Measurements from ENCODE around the gene MLNR. TPM values are rescaled to one million over a fixed set of nuclear protein-coding genes. Genes with fewer than 3 reads are reported as not detected.

MLNR gene
- total RNA-seq, 1 experiment from 2014 or later = not detected

DNA sequence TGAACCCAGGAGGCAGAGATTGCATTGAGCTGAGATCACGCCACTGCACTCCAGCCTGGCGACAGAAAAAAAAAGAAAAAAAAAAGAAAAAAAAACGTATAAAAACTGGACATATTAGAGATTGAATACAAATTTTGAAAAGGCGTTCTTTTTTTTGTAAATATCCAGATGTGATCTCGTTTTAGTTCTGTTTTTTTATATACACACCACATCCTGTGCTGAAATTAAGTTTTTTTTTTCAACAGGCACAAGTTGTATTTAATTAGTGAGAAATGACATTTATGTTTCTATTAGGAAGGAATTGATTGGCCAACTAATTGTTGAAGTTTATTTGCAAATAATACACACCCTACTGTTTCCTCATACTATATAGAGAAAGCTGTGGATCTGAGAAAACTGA, 31.2 kb downstream of the MLNR start:
- Mint-ChIP-seq H3K27ac (no peak overlapping the region), H3K27me3 (ENCODE audit: low read depth) (peaks cover 6% of the 10 kb centered on the region; the same call in 1 of the 2 replicates)
- POLR2A ChIA-PET = interaction anchor here (0.7 kb wide), 1 partner anchor 593 kb away, joined by 3 read pairs; no protein-coding TSS in a partner anchor

DNA sequence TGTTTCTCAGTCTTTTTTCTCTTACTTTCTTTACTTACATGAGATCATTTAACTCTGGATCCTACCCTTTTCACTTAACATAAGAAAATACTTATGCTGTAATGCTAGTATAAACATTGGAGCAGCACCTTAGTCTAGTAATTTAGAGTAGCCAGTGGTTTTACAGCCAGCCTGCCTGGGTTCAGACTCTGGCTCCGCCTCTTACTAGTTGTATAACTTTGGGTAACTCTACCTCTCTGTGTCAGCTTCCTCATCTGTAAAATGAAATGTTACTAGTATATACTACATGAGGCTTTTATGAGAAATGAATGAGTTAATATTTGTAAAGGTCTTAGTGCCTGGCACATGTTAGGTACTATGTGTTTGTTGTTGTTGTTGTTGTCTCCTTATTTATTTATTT, 33.2 kb downstream of the MLNR start:
- Mint-ChIP-seq H3K4me1 (peaks cover 8% of the 10 kb centered on the region), H3K36me3 (0 out of 2 replicates have a peak, but pooled peaks cover 3% of the 10 kb centered on the region), H3K27ac (no peak overlapping the region), H3K4me3 (no peak overlapping the region), H3K27me3 (ENCODE audit: low read depth) (no peaks in the 10 kb centered on the region), H3K9me3 (no peaks in the 10 kb centered on the region)
- CTCF ChIA-PET = no interaction called here
- POLR2A ChIA-PET = no interaction called here
- ATAC-seq (no peak), DNase-seq (ENCODE audit: low spot score) (no peak)
- TF ChIP-seq, protein P1, sequence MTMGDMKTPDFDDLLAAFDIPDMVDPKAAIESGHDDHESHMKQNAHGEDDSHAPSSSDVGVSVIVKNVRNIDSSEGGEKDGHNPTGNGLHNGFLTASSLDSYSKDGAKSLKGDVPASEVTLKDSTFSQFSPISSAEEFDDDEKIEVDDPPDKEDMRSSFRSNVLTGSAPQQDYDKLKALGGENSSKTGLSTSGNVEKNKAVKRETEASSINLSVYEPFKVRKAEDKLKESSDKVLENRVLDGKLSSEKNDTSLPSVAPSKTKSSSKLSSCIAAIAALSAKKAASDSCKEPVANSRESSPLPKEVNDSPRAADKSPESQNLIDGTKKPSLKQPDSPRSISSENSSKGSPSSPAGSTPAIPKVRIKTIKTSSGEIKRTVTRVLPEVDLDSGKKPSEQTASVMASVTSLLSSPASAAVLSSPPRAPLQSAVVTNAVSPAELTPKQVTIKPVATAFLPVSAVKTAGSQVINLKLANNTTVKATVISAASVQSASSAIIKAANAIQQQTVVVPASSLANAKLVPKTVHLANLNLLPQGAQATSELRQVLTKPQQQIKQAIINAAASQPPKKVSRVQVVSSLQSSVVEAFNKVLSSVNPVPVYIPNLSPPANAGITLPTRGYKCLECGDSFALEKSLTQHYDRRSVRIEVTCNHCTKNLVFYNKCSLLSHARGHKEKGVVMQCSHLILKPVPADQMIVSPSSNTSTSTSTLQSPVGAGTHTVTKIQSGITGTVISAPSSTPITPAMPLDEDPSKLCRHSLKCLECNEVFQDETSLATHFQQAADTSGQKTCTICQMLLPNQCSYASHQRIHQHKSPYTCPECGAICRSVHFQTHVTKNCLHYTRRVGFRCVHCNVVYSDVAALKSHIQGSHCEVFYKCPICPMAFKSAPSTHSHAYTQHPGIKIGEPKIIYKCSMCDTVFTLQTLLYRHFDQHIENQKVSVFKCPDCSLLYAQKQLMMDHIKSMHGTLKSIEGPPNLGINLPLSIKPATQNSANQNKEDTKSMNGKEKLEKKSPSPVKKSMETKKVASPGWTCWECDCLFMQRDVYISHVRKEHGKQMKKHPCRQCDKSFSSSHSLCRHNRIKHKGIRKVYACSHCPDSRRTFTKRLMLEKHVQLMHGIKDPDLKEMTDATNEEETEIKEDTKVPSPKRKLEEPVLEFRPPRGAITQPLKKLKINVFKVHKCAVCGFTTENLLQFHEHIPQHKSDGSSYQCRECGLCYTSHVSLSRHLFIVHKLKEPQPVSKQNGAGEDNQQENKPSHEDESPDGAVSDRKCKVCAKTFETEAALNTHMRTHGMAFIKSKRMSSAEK (CRISPR knock-in tag; IDR thresholded peaks at IDR 0.05; ENCODE audit: borderline replicate concordance) = no peak
- TF ChIP-seq, protein P2, sequence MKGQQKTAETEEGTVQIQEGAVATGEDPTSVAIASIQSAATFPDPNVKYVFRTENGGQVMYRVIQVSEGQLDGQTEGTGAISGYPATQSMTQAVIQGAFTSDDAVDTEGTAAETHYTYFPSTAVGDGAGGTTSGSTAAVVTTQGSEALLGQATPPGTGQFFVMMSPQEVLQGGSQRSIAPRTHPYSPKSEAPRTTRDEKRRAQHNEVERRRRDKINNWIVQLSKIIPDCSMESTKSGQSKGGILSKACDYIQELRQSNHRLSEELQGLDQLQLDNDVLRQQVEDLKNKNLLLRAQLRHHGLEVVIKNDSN (CRISPR knock-in tag; IDR thresholded peaks at IDR 0.05) = no peak
- no peak for TF ChIP-seq MXD4 (CRISPR knock-in tag; IDR thresholded peaks at IDR 0.05; ENCODE audit: borderline replicate concordance)
- TF ChIP-seq, protein P3, sequence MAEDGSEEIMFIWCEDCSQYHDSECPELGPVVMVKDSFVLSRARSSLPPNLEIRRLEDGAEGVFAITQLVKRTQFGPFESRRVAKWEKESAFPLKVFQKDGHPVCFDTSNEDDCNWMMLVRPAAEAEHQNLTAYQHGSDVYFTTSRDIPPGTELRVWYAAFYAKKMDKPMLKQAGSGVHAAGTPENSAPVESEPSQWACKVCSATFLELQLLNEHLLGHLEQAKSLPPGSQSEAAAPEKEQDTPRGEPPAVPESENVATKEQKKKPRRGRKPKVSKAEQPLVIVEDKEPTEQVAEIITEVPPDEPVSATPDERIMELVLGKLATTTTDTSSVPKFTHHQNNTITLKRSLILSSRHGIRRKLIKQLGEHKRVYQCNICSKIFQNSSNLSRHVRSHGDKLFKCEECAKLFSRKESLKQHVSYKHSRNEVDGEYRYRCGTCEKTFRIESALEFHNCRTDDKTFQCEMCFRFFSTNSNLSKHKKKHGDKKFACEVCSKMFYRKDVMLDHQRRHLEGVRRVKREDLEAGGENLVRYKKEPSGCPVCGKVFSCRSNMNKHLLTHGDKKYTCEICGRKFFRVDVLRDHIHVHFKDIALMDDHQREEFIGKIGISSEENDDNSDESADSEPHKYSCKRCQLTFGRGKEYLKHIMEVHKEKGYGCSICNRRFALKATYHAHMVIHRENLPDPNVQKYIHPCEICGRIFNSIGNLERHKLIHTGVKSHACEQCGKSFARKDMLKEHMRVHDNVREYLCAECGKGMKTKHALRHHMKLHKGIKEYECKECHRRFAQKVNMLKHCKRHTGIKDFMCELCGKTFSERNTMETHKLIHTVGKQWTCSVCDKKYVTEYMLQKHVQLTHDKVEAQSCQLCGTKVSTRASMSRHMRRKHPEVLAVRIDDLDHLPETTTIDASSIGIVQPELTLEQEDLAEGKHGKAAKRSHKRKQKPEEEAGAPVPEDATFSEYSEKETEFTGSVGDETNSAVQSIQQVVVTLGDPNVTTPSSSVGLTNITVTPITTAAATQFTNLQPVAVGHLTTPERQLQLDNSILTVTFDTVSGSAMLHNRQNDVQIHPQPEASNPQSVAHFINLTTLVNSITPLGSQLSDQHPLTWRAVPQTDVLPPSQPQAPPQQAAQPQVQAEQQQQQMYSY (CRISPR knock-in tag; IDR thresholded peaks at IDR 0.05) = no peak
- no peak for TF ChIP-seq ZNF317 (CRISPR knock-in tag; IDR thresholded peaks at IDR 0.05; ENCODE audit: borderline replicate concordance, low read depth)
- TF ChIP-seq KAT7 (CRISPR knock-in tag; IDR thresholded peaks at IDR 0.05; ENCODE audit: borderline replicate concordance) = no peak
- TF ChIP-seq, protein P4, sequence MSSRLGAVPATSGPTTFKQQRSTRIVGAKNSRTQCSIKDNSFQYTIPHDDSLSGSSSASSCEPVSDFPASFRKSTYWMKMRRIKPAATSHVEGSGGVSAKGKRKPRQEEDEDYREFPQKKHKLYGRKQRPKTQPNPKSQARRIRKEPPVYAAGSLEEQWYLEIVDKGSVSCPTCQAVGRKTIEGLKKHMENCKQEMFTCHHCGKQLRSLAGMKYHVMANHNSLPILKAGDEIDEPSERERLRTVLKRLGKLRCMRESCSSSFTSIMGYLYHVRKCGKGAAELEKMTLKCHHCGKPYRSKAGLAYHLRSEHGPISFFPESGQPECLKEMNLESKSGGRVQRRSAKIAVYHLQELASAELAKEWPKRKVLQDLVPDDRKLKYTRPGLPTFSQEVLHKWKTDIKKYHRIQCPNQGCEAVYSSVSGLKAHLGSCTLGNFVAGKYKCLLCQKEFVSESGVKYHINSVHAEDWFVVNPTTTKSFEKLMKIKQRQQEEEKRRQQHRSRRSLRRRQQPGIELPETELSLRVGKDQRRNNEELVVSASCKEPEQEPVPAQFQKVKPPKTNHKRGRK (CRISPR knock-in tag; IDR thresholded peaks at IDR 0.05; ENCODE audit: borderline replicate concordance) = no peak
- no peak for TF ChIP-seq SMAD4 (CRISPR knock-in tag; IDR thresholded peaks at IDR 0.05)
- TF ChIP-seq NFE2L1 (CRISPR knock-in tag; IDR thresholded peaks at IDR 0.05) = no peak
- TF ChIP-seq, protein P5, sequence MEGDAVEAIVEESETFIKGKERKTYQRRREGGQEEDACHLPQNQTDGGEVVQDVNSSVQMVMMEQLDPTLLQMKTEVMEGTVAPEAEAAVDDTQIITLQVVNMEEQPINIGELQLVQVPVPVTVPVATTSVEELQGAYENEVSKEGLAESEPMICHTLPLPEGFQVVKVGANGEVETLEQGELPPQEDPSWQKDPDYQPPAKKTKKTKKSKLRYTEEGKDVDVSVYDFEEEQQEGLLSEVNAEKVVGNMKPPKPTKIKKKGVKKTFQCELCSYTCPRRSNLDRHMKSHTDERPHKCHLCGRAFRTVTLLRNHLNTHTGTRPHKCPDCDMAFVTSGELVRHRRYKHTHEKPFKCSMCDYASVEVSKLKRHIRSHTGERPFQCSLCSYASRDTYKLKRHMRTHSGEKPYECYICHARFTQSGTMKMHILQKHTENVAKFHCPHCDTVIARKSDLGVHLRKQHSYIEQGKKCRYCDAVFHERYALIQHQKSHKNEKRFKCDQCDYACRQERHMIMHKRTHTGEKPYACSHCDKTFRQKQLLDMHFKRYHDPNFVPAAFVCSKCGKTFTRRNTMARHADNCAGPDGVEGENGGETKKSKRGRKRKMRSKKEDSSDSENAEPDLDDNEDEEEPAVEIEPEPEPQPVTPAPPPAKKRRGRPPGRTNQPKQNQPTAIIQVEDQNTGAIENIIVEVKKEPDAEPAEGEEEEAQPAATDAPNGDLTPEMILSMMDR (IDR thresholded peaks at IDR 0.05) = no peak
- TF ChIP-seq, protein P6, sequence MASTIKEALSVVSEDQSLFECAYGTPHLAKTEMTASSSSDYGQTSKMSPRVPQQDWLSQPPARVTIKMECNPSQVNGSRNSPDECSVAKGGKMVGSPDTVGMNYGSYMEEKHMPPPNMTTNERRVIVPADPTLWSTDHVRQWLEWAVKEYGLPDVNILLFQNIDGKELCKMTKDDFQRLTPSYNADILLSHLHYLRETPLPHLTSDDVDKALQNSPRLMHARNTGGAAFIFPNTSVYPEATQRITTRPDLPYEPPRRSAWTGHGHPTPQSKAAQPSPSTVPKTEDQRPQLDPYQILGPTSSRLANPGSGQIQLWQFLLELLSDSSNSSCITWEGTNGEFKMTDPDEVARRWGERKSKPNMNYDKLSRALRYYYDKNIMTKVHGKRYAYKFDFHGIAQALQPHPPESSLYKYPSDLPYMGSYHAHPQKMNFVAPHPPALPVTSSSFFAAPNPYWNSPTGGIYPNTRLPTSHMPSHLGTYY (CRISPR knock-in tag; IDR thresholded peaks at IDR 0.05) = no peak

More for the DNA sequence above, 31.2 kb downstream of the MLNR start:
- CTCF ChIA-PET = no interaction called here
- H3K4me3 Mint-ChIP-seq = no peak overlapping the region
- DNase-seq (ENCODE audit: low spot score) (no peak), ATAC-seq (no peak)
- H3K36me3 Mint-ChIP-seq = 0 out of 2 replicates have a peak, but pooled peaks cover 3% of the 10 kb centered on the region
- H3K9me3 Mint-ChIP-seq = no peaks in the 10 kb centered on the region
- no peak for TF ChIP-seq RORB (CRISPR knock-in tag; IDR thresholded peaks at IDR 0.05)
- TF ChIP-seq ETV6 (CRISPR knock-in tag; IDR thresholded peaks at IDR 0.05) = no peak
- TF ChIP-seq, protein P7, sequence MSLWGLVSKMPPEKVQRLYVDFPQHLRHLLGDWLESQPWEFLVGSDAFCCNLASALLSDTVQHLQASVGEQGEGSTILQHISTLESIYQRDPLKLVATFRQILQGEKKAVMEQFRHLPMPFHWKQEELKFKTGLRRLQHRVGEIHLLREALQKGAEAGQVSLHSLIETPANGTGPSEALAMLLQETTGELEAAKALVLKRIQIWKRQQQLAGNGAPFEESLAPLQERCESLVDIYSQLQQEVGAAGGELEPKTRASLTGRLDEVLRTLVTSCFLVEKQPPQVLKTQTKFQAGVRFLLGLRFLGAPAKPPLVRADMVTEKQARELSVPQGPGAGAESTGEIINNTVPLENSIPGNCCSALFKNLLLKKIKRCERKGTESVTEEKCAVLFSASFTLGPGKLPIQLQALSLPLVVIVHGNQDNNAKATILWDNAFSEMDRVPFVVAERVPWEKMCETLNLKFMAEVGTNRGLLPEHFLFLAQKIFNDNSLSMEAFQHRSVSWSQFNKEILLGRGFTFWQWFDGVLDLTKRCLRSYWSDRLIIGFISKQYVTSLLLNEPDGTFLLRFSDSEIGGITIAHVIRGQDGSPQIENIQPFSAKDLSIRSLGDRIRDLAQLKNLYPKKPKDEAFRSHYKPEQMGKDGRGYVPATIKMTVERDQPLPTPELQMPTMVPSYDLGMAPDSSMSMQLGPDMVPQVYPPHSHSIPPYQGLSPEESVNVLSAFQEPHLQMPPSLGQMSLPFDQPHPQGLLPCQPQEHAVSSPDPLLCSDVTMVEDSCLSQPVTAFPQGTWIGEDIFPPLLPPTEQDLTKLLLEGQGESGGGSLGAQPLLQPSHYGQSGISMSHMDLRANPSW (CRISPR knock-in tag; conservative IDR thresholded peaks at IDR 0.05; ENCODE audit: low read depth) = no peak
- no peak for TF ChIP-seq EMX1 (CRISPR knock-in tag; IDR thresholded peaks at IDR 0.05)
- TF ChIP-seq ATF1 (CRISPR knock-in tag; IDR thresholded peaks at IDR 0.05) = no peak
- no peak for TF ChIP-seq NFATC4 (CRISPR knock-in tag; IDR thresholded peaks at IDR 0.05)
- TF ChIP-seq, protein P8, sequence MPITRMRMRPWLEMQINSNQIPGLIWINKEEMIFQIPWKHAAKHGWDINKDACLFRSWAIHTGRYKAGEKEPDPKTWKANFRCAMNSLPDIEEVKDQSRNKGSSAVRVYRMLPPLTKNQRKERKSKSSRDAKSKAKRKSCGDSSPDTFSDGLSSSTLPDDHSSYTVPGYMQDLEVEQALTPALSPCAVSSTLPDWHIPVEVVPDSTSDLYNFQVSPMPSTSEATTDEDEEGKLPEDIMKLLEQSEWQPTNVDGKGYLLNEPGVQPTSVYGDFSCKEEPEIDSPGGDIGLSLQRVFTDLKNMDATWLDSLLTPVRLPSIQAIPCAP (CRISPR knock-in tag; IDR thresholded peaks at IDR 0.05) = no peak
- no peak for TF ChIP-seq ZBTB21 (CRISPR knock-in tag; IDR thresholded peaks at IDR 0.05; ENCODE audit: borderline replicate concordance)
- TF ChIP-seq NR1H2 (CRISPR knock-in tag; IDR thresholded peaks at IDR 0.05) = no peak
- TF ChIP-seq FOXK1 (CRISPR knock-in tag; IDR thresholded peaks at IDR 0.05) = no peak
- no peak for TF ChIP-seq ZNF138 (CRISPR knock-in tag; conservative IDR thresholded peaks at IDR 0.05)
- H3K4me1 Mint-ChIP-seq = peaks cover 12% of the 10 kb centered on the region
